ENCODE measurements around the gene NCAPD3.

- TF ChIP-seq EZH2 (IDR thresholded peaks at IDR 0.05; ENCODE audit: low read length, missing control alignments) (no peak), CTCF (conservative IDR thresholded peaks at IDR 0.05 in 1 of 2, IDR thresholded peaks at IDR 0.05 in 1 of 2; ENCODE audit: low read depth in 1 of 2, low read length in 2 of 2) (no peak)
Measured at GRCh38 chr11:134150195-134150903, 73.4 kb downstream of the NCAPD3 start.

Measured in fibroblast of lung (primary cell).